ENCODE results near the gene CDH26. TPM values are rescaled to one million over a fixed set of nuclear protein-coding genes. Genes with fewer than 3 reads are reported as not detected.

The CDH26 gene
- total and polyA plus RNA-seq, 2 experiments from 2014 or later = 2.0 TPM

- TF ChIP-seq EZH2 (IDR thresholded peaks at IDR 0.05; ENCODE audit: low read depth, unreplicated experiment) = no peak
- no peak for TF ChIP-seq ETS1 (IDR thresholded peaks at IDR 0.05)
- no peak for TF ChIP-seq NANOG (IDR thresholded peaks at IDR 0.05; ENCODE audit: borderline replicate concordance)
- TF ChIP-seq ZNF331 (CRISPR knock-in tag; IDR thresholded peaks at IDR 0.05; ENCODE audit: low read depth) = no peak
- TF ChIP-seq, protein P1, sequence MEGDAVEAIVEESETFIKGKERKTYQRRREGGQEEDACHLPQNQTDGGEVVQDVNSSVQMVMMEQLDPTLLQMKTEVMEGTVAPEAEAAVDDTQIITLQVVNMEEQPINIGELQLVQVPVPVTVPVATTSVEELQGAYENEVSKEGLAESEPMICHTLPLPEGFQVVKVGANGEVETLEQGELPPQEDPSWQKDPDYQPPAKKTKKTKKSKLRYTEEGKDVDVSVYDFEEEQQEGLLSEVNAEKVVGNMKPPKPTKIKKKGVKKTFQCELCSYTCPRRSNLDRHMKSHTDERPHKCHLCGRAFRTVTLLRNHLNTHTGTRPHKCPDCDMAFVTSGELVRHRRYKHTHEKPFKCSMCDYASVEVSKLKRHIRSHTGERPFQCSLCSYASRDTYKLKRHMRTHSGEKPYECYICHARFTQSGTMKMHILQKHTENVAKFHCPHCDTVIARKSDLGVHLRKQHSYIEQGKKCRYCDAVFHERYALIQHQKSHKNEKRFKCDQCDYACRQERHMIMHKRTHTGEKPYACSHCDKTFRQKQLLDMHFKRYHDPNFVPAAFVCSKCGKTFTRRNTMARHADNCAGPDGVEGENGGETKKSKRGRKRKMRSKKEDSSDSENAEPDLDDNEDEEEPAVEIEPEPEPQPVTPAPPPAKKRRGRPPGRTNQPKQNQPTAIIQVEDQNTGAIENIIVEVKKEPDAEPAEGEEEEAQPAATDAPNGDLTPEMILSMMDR (conservative IDR thresholded peaks at IDR 0.05; ENCODE audit: low read depth in 2 of 2) = no peak
- no peak for TF ChIP-seq JUNB (IDR thresholded peaks at IDR 0.05; ENCODE audit: unreplicated experiment)
- no peak for TF ChIP-seq STAT1 (IDR thresholded peaks at IDR 0.05; ENCODE audit: unreplicated experiment)
- TF ChIP-seq ZNF114 (CRISPR knock-in tag; IDR thresholded peaks at IDR 0.05) = no peak
These were observed 99.9 kb downstream of the CDH26 start (continued) for GRCh38 chr20:60057866-60058807.

- Mint-ChIP-seq H3K27me3 (ENCODE audit: insufficient read depth, low read depth, poor library complexity) (peaks cover 10% of the 10 kb centered on the region), H3K27ac (0 out of 2 replicates have a peak overlapping the region, but pooled peaks have one; percentile 80), H3K36me3 (ENCODE audit: low read depth) (no peaks in the 10 kb centered on the region), H3K4me1 (peaks cover 9% of the 10 kb centered on the region), H3K9me3 (no peaks in the 10 kb centered on the region; the same call in 2 of the 3 replicates), H3K4me3 (no peak overlapping the region)
- no peaks in the 10 kb centered on the region for H3K79me2 ChIP-seq (replicated peaks; ENCODE audit: insufficient read depth)
- no peak for ATAC-seq
- H3K36me3 ChIP-seq (ENCODE audit: insufficient read depth) = no peaks in the 10 kb centered on the region
- no peaks in the 10 kb centered on the region for H3F3A ChIP-seq (replicated peaks; ENCODE audit: low read depth)
- DNase-seq (ENCODE audit: low spot score) = no peak
- no peaks in the 10 kb centered on the region for H4K20me1 ChIP-seq (replicated peaks; ENCODE audit: insufficient read depth)
- no peak overlapping the region for H3K4me2 ChIP-seq
- no peak overlapping the region for H3K4me3 ChIP-seq
- H2AFZ ChIP-seq = peak overlapping the region; percentile 81
- no peaks in the 10 kb centered on the region for H3K27me3 ChIP-seq (ENCODE audit: insufficient read depth)
- no peak for TF ChIP-seq EZH2 (IDR thresholded peaks at IDR 0.05; ENCODE audit: low read depth, unreplicated experiment)
- no peak for TF ChIP-seq REST (IDR thresholded peaks at IDR 0.05; ENCODE audit: unreplicated experiment)
- no peak for TF ChIP-seq ZNF331 (CRISPR knock-in tag; IDR thresholded peaks at IDR 0.05; ENCODE audit: low read depth)
- no peak for TF ChIP-seq STAT1 (IDR thresholded peaks at IDR 0.05; ENCODE audit: unreplicated experiment)
- TF ChIP-seq ZNF114 (CRISPR knock-in tag; IDR thresholded peaks at IDR 0.05) = no peak
- TF ChIP-seq CREB1 (CRISPR knock-in tag; IDR thresholded peaks at IDR 0.05; ENCODE audit: low read depth) = no peak
- TF ChIP-seq JUNB (IDR thresholded peaks at IDR 0.05; ENCODE audit: unreplicated experiment) = no peak
- H3K27ac ChIP-seq (ENCODE audit: low read depth) = no peak overlapping the region
- peaks cover 13% of the 10 kb centered on the region for H3K4me1 ChIP-seq (ENCODE audit: insufficient read depth)
- no peaks in the 10 kb centered on the region for H3K9me2 ChIP-seq (ENCODE audit: insufficient read depth)
These were observed 100.7 kb downstream of the CDH26 start for GRCh38 chr20:60058879-60059278.
